BJ (cell line): ENCODE results near the gene SKI. TPM values are rescaled to one million over a fixed set of nuclear protein-coding genes. Genes with fewer than 3 reads are reported as not detected.

Experiments
- CTCF ChIA-PET: fragments of 350-600 bp; formaldehyde crosslinking; extraction: SDS; loops from one replicate; lab custom pipeline; 2021; ENCODE audit warnings: antibody characterized with exemption, inconsistent platforms; lab: Yijun Ruan, JAX
- POLR2A ChIA-PET: fragments of 300-600 bp; sonication (Branson Sonifier 250); formaldehyde crosslinking; extraction: SDS; loops from one replicate; lab custom pipeline; 2021; ENCODE audit warnings: antibody characterized with exemption; lab: Charles Lee
- DNase-seq: peaks from one replicate; pipeline ENCODE4 v3.0.0-alpha.2; 2011; ENCODE audit warnings: low read depth
- H3K27me3 ChIP-seq: 2 replicates; pipeline ENCODE4 v1.6.0; 2011; ENCODE audit warnings: low read length; ENCODE audit not compliant: control insufficient read depth, insufficient read depth
- H3K36me3 ChIP-seq: 2 replicates; pipeline ENCODE4 v1.5.1; 2011; ENCODE audit warnings: low read length; ENCODE audit not compliant: control insufficient read depth, insufficient read depth
- H3K4me3 ChIP-seq: 2 replicates; pipeline ENCODE4 v1.5.1; 2011; ENCODE audit warnings: low read depth, mild to moderate bottlenecking, control low read depth, low read length
- CTCF ChIP-seq: IDR thresholded peaks from 2 replicates; pipeline ENCODE4 v1.5.1; 2011; ENCODE audit warnings: low read depth, mild to moderate bottlenecking, control low read depth, inconsistent platforms, low read length, moderate library complexity; ENCODE audit not compliant: insufficient read depth
- polyA plus RNA-seq: library from polyadenylated mRNA; depleted of rRNA; stranded (reverse); fragments of >200 nt; gene quantifications from 2 replicates; pipeline ENCODE4 v1.2.3, GENCODE V29; 2011

SKI gene
- polyA plus RNA-seq, 1 experiment: 5.1 TPM

- TF ChIP-seq CTCF: no peak
- DNase-seq: no peak
- no peaks in the 10 kb centered on the region for H3K27me3 ChIP-seq
- H3K36me3 ChIP-seq: peaks cover 46% of the 10 kb centered on the region
- no peak overlapping the region for H3K4me3 ChIP-seq
- CTCF ChIA-PET: interaction anchor here (1.0 to 1.1 kb wide), 3 partner anchors 11 to 112 kb away, joined by 3 to 4 read pairs (median 3); partner anchors contain the start of gene FAAP20
- POLR2A ChIA-PET: no interaction called here
These were observed 79.0 kb downstream of the SKI start for GRCh38 chr1:2307064-2307605.

GRCh38 chr1:2307972-2308371 lies 79.9 kb downstream of the SKI start:
- ChIA-PET CTCF (no interaction called here), POLR2A (no interaction called here)
- TF ChIP-seq CTCF: no peak
- H3K4me3 ChIP-seq: no peak overlapping the region
- no peak for DNase-seq
- H3K27me3 ChIP-seq: no peaks in the 10 kb centered on the region
- peaks cover 45% of the 10 kb centered on the region for H3K36me3 ChIP-seq

GRCh38 chr1:2308844-2309243 lies 80.7 kb downstream of the SKI start:
- CTCF ChIA-PET: no interaction called here
- Histone ChIP-seq H3K27me3 (no peaks in the 10 kb centered on the region), H3K36me3 (peaks cover 37% of the 10 kb centered on the region), H3K4me3 (no peak overlapping the region)
- no peak for DNase-seq
- no peak for TF ChIP-seq CTCF
- POLR2A ChIA-PET: no interaction called here

GRCh38 chr1:2310332-2311183 lies 82.4 kb downstream of the SKI start:
- Histone ChIP-seq H3K36me3 (peaks cover 23% of the 10 kb centered on the region), H3K4me3 (no peak overlapping the region), H3K27me3 (no peaks in the 10 kb centered on the region)
- ChIA-PET CTCF (interaction anchor here (0.7 to 7.8 kb wide), 5 partner anchors 12 to 116 kb away, joined by 3 to 45 read pairs (median 7); partner anchors contain the start of gene FAAP20), POLR2A (no interaction called here)
- TF ChIP-seq CTCF: no peak
- DNase-seq: no peak
